HL-60 (cell line): Measurements from ENCODE around the gene IFITM5.

ENCODE experiments used
- DNase-seq, 2 experiments: peaks; one replicate each; pipeline ENCODE4 v3.0.0-alpha.2; 2010 to 2020; ENCODE audit warnings: low read depth in 1 of 2, low spot score in 1 of 2
- H3K27ac ChIP-seq: fragments of 250-450 bp; sonication (Bioruptor Pico); replicated peaks from 2 replicates; pipeline ENCODE4 v1.5.1; 2020; ENCODE audit warnings: mild to moderate bottlenecking, moderate library complexity
- H3K27me3 ChIP-seq: fragments of 250-450 bp; sonication (Bioruptor Pico); 2 replicates; pipeline ENCODE4 v1.5.1; 2021; ENCODE audit warnings: mild to moderate bottlenecking, moderate library complexity; ENCODE audit not compliant: insufficient read depth, poor library complexity, severe bottlenecking
- H3K4me3 ChIP-seq: replicated peaks from 2 replicates; pipeline ENCODE4 v1.5.1; 2011; ENCODE audit warnings: mild to moderate bottlenecking, control low read depth, low read length; ENCODE audit not compliant: insufficient read depth
- GABPA ChIP-seq: IDR thresholded peaks from 2 replicates; pipeline ENCODE4 v1.6.1; 2012; ENCODE audit warnings: low read depth
- POLR2AphosphoS5 ChIP-seq: IDR thresholded peaks from 2 replicates; pipeline ENCODE4 v1.6.1; 2012; ENCODE audit warnings: low read depth
- REST ChIP-seq: IDR thresholded peaks from 2 replicates; pipeline ENCODE4 v1.6.1; 2012; ENCODE audit warnings: low read depth; ENCODE audit not compliant: insufficient replicate concordance
- SPI1 ChIP-seq: IDR thresholded peaks from 2 replicates; pipeline ENCODE4 v1.6.1; 2012; ENCODE audit warnings: low read depth, mild to moderate bottlenecking, borderline replicate concordance
- TF ChIP-seq, protein P1 (sequence below): IDR thresholded peaks from one replicate; pipeline ENCODE4 v1.5.1; 2011; ENCODE audit warnings: low read length, control low read depth, inconsistent platforms; ENCODE audit not compliant: insufficient read depth

Gene IFITM5

GRCh38 chr11:303363-303762 is 4.0 kb upstream of the IFITM5 start:
- DNase-seq: no peak
- no peaks in the 10 kb centered on the region for H3K27me3 ChIP-seq
- no peak overlapping the region for H3K27ac ChIP-seq
- no peak overlapping the region for H3K4me3 ChIP-seq
- TF ChIP-seq, protein P1, sequence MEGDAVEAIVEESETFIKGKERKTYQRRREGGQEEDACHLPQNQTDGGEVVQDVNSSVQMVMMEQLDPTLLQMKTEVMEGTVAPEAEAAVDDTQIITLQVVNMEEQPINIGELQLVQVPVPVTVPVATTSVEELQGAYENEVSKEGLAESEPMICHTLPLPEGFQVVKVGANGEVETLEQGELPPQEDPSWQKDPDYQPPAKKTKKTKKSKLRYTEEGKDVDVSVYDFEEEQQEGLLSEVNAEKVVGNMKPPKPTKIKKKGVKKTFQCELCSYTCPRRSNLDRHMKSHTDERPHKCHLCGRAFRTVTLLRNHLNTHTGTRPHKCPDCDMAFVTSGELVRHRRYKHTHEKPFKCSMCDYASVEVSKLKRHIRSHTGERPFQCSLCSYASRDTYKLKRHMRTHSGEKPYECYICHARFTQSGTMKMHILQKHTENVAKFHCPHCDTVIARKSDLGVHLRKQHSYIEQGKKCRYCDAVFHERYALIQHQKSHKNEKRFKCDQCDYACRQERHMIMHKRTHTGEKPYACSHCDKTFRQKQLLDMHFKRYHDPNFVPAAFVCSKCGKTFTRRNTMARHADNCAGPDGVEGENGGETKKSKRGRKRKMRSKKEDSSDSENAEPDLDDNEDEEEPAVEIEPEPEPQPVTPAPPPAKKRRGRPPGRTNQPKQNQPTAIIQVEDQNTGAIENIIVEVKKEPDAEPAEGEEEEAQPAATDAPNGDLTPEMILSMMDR: no peak
- TF ChIP-seq SPI1: no peak
- no peak for TF ChIP-seq REST
- TF ChIP-seq GABPA: no peak
- TF ChIP-seq POLR2AphosphoS5: no peak

- H3K27me3 ChIP-seq: no peaks in the 10 kb centered on the region
- DNase-seq: no peak
- TF ChIP-seq REST (no peak), GABPA (no peak)
- TF ChIP-seq, protein P1: no peak
- H3K4me3 ChIP-seq: no peak overlapping the region
- no peak overlapping the region for H3K27ac ChIP-seq
Observed at GRCh38 chr11:299951-300735, 817 bp upstream of the IFITM5 start.

- no peak for DNase-seq
- TF ChIP-seq GABPA: no peak
- TF ChIP-seq REST: no peak
- TF ChIP-seq POLR2AphosphoS5: no peak
- TF ChIP-seq, protein P1: no peak
- no peak for TF ChIP-seq SPI1
- Histone ChIP-seq H3K27ac (no peak overlapping the region), H3K27me3 (no peaks in the 10 kb centered on the region), H3K4me3 (no peak overlapping the region)
Observed at GRCh38 chr11:298406-299065, 790 bp downstream of the IFITM5 start.
